Stimulated activated CD8-positive, alpha-beta memory T cell treated with anti-CD3 and anti-CD28 coated beads, Interleukin-12 subunit alpha, Interleukin-12 subunit beta, amount 100 ng/mL, for 24 hours (primary cell): ENCODE results near the gene MYO5A.
"Not testable (repeated sequence)": the region's sequence is repeated elsewhere in the genome, so short reads cannot be mapped to it uniquely, and the experiment has no call there.

ENCODE experiments used
- DNase-seq: peaks from one replicate; pipeline ENCODE4 v3.0.0-alpha.2; 2020; ENCODE audit errors: extremely low read depth

Gene MYO5A

DNA sequence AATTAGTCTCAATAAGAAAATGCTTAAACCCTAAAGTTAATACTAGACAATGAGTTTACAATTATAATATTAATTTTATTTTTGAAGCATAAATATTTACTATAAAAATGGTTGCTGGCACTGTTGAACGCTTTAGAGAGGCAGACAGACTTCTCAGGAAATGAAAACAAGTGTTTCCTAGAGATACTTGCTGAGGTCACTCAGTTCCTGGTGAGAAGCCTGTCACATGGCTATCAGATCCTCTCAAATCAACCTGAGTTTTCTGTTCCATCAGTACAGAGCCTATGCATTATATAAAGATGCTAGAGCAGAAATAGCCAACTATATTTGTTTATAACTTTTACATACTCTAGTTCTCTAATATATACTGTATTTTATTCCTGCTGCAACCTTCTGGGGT lies 109.2 kb downstream of the MYO5A start:
- no peak for DNase-seq

DNA sequence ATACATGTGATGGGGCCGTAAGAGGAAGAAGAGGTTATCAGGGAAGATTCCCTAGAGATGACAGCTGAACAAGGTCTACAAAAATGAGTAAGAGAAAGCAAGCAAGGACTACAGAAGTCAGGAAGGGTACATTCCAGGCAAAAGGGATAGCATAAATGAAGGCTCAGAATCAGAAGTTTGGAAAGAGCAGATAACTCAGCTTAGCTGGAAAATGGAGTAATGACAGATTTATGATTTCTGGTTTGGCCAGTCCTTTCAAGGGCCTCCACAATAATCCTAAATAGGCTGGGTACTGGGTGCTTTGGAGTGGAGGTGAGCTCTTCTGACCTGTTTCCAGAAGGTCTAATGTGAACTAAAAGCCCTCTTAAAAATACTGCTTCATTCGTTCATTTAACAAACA lies 110.7 kb downstream of the MYO5A start:
- no peak for DNase-seq

DNA sequence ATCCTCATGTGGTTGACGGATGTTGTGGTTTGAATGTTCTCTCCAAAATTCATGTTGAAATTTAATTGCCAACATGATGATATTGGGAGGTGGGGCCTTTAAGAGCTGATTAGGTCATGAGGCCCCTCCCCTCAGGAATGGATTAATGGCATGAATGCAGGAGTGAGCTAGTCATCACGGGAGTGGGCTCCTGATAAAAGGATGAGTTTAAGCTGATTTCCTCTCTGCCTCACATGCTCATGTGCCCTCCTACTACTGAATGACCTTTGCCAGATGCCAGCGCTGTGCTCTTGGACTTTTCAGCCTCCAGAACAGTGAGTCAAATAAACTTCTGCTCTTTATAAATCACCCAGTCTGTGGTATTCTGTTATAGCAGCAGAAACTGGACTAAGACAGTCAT lies 111.2 kb downstream of the MYO5A start:
- DNase-seq: no peak

DNA sequence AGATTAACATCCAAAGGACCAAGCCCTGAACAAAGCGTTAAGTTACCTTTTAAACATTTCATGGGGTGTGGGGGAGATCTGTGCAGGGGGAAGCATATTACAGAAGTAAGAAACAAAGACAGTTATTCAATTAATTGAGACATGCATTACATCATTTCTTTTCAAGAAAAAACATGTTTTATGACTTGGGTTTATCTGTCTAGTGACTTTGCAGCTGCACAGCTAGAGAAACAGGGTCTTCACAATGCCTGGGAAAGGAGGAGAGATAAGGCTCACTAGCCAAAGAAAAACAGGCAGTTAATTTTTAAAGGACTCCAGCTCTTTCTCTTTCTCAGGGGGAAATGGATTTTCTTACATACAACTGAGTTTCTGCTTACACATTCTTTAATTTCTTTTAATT lies 112.1 kb downstream of the MYO5A start:
- not testable (repeated sequence) for DNase-seq

DNA sequence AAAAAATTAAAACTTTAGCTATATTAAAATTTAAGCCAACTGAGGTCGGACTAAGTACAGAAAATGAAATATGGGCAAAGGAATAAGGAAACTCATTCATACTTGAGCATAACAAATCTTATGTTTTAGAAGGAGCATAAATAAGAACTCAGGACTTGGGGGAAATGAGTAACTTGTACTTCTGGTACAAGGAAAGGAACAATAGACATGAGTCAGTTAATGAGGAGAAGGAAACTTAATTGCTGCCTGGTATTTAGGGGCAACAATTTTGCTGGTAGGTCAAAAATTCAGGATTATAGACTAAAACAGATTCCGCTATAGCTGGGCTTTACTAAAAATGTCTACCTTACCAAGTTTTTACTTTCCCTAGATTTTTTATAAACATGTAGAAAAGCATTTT lies 113.1 kb downstream of the MYO5A start:
- DNase-seq: no peak

DNA sequence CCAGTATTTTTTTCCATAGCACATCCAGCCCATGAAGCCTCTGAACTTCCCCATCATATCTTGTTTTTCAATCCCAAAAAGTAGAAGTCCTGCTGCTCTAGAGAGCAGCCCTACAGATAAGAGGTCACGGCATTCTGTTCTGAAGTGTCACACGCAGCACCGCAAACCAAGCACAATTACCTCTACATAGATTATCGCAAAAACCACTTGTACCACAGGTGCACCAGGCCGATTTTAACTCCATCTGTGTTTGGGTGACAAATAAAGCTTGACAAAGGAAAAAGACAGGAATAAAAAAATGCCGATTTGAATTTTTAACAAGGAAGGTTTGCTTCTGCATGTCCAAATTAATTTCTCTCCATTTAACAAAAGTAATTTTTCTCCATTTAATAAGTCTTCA lies 113.7 kb downstream of the MYO5A start:
- no peak for DNase-seq

DNA sequence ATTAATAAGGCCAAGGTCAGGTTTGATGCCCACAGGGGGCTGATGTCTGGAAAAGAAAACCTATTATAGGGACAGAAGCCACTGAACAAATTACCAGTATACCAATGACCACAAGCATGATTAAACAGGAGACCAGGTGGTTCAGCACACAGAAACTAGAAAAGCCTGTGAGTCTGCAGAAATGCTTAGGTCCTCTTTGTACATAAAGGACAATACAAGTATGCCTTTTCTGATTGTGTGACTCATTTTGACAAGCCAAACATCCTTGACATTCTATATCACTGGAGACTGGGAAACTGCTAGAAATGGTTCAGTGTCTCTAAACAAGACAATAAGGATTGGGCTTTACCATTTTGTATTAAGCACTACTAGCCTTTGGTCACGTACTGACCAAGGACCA lies 119.9 kb downstream of the MYO5A start:
- DNase-seq: no peak

DNA sequence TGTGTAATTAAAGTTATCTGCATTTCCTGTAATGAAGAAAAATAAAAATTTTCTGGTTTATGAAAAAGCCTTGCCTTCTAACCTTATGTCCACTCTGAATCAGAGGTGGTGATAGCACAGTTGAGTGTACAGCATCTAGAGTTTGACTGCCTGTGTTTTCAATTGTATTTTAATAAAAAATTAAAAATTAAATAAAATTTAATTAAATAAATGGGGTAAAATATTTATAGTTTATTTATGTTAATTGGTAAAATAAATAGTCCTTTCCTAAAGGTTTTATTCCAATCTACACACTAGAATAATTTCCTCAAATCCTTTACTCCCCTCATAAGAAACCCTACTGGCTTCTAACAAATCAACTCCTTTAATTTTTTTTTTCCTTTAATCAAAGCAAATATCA lies 121.3 kb downstream of the MYO5A start:
- DNase-seq: no peak

DNA sequence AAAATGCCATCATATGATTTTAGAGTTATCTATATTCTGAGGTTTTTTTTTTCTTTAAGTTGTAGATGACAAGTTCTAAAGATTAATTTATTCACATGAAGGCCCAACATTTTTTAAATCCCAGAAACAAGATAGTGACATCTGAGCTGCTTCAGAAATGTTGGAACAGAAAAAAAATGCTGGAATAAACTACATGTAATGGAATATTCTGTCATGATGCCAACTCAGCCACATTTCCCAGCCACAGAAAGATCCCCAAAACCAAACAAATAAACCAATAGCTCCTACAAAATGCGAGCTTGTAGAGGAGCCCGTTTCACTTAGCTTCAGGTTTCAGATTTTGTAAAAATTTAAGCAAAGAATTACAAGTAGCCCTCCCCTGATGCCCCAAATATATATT lies 122.1 kb downstream of the MYO5A start:
- DNase-seq: no peak

DNA sequence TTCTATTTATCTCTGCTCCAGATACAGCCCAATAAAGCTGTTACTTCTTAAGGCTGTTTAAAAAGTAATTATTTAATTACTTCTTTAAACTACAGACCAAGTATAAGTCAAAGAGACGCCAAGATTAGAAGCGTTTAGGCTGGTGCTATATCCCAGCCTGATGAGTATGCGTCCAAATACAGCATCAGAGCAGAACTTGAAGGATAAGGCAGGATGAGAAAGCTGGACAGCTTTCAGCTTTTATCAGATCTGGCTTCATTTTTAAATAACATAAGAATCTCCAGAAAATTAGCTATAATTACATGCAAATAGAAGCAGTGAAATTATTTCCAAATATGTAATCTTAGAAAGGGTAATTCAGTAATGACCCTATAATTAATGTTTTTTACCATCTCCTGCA lies 122.8 kb downstream of the MYO5A start:
- no peak for DNase-seq

DNA sequence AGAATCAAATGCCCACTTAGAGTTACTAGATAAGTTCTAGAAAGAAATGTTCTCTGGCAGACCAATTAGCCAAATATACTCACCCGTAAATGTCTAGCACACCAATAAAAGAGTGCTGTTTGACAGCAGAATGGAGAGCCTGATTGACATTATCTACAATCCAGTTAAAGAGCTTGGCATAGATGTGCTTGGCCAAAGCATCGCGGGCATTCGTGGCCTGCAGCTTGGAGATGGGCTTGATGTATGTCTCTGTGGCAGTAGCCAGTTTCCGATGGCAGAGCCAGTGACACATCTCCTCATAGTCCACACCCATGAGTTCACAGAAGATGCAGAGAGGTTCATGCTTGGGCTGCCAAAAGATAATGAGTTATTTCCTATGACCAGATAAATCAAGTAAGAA lies 131.6 kb downstream of the MYO5A start:
- no peak for DNase-seq

DNA sequence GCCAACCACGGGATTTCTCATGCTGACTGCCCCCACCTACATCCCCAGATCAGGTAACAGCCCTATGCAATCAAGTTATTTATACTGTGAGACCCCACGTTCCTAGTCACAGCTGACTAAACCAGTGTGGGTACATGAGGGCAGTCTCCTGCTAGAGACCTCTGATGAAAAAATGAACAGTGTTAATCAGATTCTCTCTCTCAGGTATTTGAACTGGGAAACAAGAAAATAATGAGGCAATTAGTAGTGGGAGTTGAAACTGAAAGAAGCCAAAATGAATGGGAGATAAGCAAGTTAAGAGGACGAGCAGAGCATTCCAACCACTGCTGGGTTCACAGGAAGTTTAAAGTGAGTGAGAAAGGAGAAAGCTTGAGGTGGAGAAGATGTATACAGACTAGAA lies 134.6 kb downstream of the MYO5A start:
- no peak for DNase-seq

DNA sequence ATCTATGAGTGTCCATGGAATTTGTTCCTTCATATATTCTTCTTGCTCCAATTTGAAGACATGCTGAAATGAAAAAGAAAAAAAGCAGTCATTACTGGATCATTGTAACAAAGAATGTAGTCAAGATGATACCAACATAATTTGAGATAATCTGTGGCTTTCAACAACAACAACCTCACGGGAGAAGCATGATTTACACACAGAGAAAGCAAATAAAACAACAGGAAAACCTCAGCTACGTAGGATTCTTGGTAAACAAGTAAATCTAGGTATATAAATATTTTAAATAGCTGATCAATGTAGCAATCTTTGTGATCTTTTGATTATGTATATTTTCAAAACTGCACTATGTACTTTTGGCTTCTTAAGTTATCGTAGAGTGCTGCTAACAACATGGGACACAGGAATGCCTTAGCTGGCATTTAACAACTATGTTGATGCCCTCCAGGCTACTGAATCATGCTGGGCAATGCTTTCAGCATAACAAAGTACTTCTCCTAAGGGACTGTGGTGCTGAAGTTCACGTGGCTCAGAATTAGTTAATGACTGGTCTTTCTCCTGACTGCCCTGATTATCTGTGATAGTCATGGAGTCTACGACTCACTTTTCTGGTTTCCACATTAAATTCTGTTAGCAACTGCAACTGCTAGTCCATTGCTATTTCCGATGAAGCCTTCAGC lies 136.5 kb downstream of the MYO5A start:
- no peak for DNase-seq

DNA sequence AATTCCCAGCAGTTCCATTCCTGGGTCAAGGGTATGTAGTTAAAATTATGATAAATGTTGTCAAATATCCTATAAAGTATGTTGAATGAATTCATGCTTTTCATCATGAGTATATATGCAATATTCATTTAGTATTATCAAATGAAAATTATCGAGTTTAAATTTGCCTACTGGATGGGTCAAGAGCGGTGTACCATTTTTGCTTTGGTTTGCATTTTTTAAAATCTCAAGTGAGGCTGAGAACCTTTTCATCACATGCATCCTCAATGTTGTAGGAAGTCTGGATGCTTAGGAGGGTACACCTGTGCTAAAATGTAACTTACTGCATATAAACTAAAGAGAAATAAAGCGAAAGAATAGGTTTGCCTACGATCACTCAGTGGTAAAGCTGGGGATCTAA lies 137.6 kb downstream of the MYO5A start:
- no peak for DNase-seq

DNA sequence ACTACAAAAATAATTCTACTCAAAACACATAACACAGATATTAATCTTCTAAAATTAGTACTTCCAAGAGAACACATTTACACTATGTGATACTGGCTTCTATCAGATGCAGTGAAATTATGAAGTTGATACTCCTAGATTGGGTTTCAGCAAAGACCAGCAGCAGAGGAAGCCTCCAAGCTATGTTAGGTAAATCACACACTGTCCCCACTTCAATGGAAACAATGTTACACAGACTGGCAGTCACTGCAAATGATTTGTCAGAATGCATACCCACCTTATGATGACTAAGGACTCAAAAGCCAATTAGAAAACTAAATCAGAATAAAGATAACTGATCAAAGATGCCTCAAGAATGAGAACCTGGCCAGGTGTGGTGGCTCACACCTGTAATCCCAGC lies 143.0 kb downstream of the MYO5A start:
- DNase-seq: no peak

DNA sequence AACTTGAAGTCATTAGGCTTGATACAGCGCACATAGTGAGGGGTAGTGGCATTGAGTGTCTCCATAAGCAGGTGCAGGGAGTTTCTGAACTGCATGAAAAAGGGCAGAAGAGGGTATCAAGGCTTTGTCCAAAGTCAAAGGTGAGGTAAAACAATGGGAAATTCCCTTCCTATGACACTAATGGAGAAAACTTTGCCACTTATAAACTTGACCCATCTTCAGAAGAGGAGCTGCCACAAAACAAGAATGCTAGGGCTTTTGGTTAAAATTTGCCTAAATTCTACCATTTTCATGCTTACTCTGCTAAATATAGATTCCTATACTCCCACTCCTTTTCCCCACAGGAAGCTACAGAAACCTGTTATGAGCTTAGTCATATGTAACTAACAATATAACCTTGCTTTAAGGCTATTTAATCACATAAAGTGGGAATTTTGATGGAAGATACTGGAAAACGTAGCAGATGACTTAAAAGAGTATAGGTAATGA lies 145.5 kb downstream of the MYO5A start:
- no peak for DNase-seq

DNA sequence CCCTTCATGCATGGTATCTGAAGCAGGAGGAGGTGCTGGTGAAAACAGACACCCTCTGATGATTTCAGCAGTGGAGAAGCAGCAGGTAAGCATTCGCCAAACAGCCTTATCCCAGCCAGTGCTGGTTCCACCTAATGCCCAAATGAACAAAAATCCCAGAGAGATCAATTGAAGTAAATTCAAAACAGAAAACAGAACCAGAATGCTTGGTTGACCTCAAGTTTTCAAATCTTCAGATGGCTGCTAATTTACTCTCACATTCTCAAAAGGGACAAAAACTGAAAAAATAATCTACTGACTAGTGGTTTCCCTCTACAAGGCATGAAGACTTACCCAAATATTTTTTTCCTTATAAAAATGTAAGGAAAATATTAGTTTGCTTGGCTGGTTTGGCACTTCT lies 146.0 kb downstream of the MYO5A start:
- DNase-seq: no peak

DNA sequence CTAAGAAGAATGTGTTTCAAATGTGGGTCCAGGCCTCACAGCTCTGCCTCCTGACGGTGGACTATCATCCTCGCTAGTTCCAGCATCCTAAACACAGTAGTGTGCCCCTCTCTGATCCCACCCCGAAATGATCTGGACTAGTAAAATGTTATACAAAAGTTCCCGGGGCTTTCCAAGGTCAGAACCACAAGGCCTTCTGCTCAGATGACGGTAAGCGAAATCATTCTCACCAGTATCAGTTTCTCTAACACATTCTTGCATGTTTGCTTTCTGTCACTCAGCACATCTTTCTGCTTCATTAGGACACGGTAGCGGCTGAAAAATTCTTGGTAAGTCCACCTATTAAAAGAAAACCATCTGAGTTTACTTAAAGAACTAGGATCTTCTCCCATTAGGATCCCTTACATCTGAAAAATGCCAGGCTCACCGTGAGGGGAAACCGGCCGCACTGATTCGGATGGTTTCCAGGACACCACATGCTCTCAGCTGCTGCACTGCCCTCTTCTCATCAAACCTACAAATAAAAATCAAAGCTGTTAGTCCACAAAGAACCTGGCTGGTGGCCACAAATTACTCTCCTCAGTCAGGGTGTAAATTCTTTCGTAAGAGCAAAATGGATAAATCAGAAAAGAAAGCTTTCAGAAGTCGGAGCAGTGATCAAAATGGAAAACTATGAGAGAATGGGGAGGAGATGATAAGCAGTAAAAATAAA lies 149.1 kb downstream of the MYO5A start:
- no peak for DNase-seq

DNA sequence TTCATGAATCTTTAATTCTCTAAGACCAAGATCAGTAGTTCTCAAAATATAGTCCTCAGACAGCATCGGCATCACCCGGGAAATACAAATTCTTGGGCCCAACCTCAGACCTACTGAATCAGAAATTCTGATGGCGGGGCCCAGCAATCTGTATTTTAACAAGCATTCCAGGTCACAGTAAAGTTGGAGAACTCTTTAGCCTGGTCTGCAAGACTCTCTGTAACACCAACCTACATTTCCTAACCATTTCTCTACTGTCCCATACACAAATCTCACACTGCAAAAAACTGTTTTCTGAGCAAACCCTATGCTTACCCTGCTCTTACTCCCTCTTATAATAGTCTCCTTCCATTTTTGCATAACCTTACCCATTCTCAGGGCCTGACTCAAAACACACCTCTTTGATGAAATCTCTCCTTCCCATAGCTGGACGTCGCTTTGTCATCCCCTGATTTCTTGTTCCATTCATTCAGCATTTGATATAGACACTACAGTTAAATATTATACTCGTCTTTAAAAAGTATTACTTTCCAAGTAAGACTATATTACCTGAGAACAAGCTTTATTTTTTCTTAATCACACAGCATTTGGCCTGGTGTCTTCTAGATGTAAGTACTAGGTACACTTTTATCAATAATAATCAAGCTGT lies 149.8 kb downstream of the MYO5A start:
- DNase-seq: no peak

DNA sequence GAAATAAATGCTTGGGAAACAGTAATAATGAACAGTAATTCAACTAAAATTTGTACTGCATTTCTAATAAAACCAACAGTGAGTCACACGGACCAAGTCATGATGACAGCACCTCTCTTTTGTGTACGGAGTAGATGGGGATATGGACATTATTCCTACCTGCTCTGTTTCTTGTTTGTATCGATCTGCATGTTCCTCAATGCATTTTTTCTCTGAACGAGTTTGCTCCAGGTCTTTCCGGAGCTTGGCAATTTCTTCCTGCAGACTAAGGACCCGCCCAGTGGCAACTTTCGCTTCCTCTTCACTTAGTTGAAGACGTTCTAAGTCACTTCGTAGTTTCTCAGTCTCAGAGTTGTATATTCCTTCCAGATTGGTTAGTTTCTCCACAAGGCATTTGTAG lies 158.7 kb downstream of the MYO5A start:
- DNase-seq: no peak

DNA sequence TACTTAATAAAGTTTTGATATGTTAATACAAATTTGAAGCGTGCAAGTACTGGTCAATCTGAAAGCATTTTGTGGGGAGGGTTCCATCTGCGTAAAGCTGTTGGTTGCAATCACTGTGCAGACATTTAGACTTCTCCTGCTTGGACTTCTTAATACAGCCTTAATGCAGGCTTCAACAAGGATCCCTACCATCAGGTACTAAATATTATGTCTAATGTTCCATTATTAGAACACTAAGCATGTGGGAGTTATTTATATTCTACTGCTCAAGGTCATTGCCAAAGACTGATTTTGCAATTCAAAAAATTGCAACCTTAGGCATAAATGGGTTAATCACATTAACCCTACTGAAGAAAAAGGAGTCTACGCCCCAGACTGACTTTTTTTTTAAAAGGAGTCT lies 159.2 kb downstream of the MYO5A start:
- DNase-seq: no peak

DNA sequence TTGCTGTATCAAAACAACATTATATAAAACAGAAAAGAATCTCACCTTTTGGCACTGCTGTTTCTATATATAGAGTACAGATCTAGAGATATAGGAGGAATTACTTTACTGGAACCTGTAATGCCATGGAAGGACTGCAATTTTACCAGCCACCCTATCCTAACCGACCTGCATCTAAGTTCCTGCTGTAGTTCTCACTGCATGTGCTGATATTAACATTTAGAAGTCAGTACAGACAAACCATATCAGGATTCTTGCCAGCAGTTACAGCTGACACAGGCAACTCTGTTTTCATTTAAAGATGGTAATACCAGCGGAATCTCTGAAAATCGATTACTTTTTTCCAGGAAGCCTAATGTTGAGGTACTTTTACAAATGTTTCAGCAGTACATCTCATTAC lies 159.7 kb downstream of the MYO5A start:
- no peak for DNase-seq

DNA sequence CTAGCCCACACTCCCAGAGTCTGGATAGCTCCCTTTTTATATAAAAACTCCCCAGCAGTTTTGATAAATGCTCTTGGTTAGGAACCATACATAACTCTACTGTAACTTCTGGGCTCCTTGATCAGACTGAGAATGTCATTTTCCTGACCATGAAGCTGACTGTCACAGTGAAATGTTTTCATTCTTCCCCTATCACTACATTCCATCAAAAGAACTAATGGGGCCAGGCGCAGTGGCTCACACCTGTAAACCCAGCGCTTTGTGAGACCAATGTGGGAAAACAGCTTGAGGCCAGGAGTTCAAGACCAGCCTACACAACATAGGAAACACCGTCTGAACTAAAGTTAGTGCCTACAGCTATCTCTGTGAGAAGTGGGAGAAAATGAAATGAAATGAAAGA lies 160.3 kb downstream of the MYO5A start:
- DNase-seq: no peak
